ENCODE data around the gene C1QB.

GRCh38 chr1:22616571-22616970 lies 36.5 kb upstream of the C1QB start:
- no peak for TF ChIP-seq CTCF (IDR thresholded peaks at IDR 0.05; ENCODE audit: insufficient read depth, low read length)
- TF ChIP-seq SPI1 (IDR thresholded peaks at IDR 0.05; ENCODE audit: borderline replicate concordance, low read depth), result no peak
- TF ChIP-seq POLR2AphosphoS5 (IDR thresholded peaks at IDR 0.05; ENCODE audit: low read depth), result no peak
- TF ChIP-seq REST (IDR thresholded peaks at IDR 0.05; ENCODE audit: insufficient replicate concordance, low read depth), result no peak
- no peak for TF ChIP-seq GABPA (IDR thresholded peaks at IDR 0.05; ENCODE audit: low read depth)

Measured in HL-60 (cell line).